HL-60 (cell line): Measurements from ENCODE around the gene ELOF1.
A peak's percentile ranks its signal among the peaks of the same experiment; 100 is the strongest.

Experiments
- DNase-seq, 2 experiments: peaks; one replicate each; pipeline ENCODE4 v3.0.0-alpha.2; 2010 to 2020; ENCODE audit warnings: low read depth in 1 of 2, low spot score in 1 of 2
- H3K27ac ChIP-seq: fragments of 250-450 bp; sonication (Bioruptor Pico); replicated peaks from 2 replicates; pipeline ENCODE4 v1.5.1; 2020; ENCODE audit warnings: mild to moderate bottlenecking, moderate library complexity
- H3K27me3 ChIP-seq: fragments of 250-450 bp; sonication (Bioruptor Pico); 2 replicates; pipeline ENCODE4 v1.5.1; 2021; ENCODE audit warnings: mild to moderate bottlenecking, moderate library complexity; ENCODE audit not compliant: insufficient read depth, poor library complexity, severe bottlenecking
- H3K4me3 ChIP-seq: replicated peaks from 2 replicates; pipeline ENCODE4 v1.5.1; 2011; ENCODE audit warnings: mild to moderate bottlenecking, control low read depth, low read length; ENCODE audit not compliant: insufficient read depth
- GABPA ChIP-seq: IDR thresholded peaks from 2 replicates; pipeline ENCODE4 v1.6.1; 2012; ENCODE audit warnings: low read depth
- POLR2AphosphoS5 ChIP-seq: IDR thresholded peaks from 2 replicates; pipeline ENCODE4 v1.6.1; 2012; ENCODE audit warnings: low read depth
- SPI1 ChIP-seq: IDR thresholded peaks from 2 replicates; pipeline ENCODE4 v1.6.1; 2012; ENCODE audit warnings: low read depth, mild to moderate bottlenecking, borderline replicate concordance
- TF ChIP-seq, protein P1 (sequence below): IDR thresholded peaks from one replicate; pipeline ENCODE4 v1.5.1; 2011; ENCODE audit warnings: low read length, control low read depth, inconsistent platforms; ENCODE audit not compliant: insufficient read depth
- TF ChIP-seq, protein P2 (sequence below): IDR thresholded peaks from 2 replicates; pipeline ENCODE4 v1.6.1; 2012; ENCODE audit warnings: low read depth; ENCODE audit not compliant: insufficient replicate concordance

ELOF1 gene

DNA sequence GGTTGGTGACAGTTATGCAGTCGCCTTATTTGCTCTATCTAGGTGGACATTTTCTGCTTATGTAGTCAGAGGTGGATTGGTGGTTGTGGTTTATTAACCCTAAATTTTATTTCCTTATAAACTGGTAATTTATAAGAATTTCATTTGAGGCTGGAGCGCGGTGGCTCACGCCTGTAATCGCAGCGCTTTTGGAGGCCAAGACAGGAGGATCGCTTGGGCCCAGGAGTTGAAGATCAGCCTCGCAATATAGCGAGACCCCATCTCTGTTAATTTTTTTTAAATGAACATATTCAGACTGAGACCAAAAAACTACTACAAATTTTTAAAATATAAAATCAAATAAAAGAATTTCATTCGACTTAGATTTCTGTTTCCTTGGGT, 39.1 kb upstream of the ELOF1 start:
- H3K27ac ChIP-seq = peak overlapping the region; percentile 98

DNA sequence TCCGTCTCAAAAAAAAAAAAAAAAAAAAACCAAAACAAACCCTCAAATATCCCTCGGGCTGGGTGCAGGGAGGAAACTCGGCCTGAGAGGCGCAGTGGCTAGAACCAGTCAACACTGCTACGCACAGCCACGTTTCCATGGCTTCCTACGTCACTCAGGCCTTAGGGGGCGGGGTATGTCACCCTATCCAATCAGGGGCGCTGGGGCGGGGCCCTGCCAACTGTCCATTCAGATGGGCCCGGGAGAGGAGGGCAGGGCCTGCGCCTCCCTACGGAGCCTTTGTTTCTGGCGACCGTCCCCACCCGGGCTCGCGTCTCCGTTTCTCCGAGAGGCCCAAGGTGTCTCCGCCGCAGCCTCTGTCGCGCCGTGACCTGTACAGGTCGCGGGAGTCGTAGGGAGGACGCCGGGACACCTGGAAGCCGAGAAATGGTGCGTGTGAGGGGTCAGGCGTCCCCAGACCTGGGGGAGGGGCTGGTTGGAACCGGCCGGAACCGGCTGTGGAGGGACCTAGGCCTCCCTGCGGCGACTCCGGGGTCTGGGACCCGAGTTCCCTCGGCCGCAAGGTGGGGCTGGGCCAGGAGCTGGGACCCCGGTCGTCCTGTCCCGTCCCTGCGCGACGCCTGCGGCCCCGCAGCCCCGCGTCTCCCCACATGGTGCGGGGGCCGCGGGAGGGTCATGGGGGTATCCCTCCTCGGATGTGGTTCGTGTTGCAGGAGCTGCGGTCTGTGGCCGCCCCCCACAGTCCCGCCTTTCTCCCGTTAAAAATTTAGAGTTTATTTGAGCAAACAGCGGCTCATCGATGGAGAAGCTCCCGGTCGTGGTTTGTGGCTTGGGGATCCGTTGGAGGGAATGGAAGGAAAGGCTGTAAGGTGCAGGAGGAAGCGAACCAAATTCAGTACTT, 38.4 kb upstream of the ELOF1 start, which contains the start of gene ZNF627:
Gene ZNF627 (plus strand): TSS at position 282 of the 901 bp plus-strand sequence. CDS start 145 bp downstream, at position 427.
- peak; percentile 94 for TF ChIP-seq POLR2AphosphoS5
- TF ChIP-seq, protein P1, sequence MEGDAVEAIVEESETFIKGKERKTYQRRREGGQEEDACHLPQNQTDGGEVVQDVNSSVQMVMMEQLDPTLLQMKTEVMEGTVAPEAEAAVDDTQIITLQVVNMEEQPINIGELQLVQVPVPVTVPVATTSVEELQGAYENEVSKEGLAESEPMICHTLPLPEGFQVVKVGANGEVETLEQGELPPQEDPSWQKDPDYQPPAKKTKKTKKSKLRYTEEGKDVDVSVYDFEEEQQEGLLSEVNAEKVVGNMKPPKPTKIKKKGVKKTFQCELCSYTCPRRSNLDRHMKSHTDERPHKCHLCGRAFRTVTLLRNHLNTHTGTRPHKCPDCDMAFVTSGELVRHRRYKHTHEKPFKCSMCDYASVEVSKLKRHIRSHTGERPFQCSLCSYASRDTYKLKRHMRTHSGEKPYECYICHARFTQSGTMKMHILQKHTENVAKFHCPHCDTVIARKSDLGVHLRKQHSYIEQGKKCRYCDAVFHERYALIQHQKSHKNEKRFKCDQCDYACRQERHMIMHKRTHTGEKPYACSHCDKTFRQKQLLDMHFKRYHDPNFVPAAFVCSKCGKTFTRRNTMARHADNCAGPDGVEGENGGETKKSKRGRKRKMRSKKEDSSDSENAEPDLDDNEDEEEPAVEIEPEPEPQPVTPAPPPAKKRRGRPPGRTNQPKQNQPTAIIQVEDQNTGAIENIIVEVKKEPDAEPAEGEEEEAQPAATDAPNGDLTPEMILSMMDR = no peak
- peak; percentile 98 to 100 for DNase-seq

More for the DNA sequence above, 39.1 kb upstream of the ELOF1 start:
- DNase-seq = no peak
- Histone ChIP-seq H3K4me3 (peak overlapping the region; percentile 83), H3K27me3 (no peaks in the 10 kb centered on the region)
- TF ChIP-seq POLR2AphosphoS5 (no peak), GABPA (no peak), SPI1 (no peak)
- TF ChIP-seq, protein P1 = no peak
- TF ChIP-seq, protein P2, sequence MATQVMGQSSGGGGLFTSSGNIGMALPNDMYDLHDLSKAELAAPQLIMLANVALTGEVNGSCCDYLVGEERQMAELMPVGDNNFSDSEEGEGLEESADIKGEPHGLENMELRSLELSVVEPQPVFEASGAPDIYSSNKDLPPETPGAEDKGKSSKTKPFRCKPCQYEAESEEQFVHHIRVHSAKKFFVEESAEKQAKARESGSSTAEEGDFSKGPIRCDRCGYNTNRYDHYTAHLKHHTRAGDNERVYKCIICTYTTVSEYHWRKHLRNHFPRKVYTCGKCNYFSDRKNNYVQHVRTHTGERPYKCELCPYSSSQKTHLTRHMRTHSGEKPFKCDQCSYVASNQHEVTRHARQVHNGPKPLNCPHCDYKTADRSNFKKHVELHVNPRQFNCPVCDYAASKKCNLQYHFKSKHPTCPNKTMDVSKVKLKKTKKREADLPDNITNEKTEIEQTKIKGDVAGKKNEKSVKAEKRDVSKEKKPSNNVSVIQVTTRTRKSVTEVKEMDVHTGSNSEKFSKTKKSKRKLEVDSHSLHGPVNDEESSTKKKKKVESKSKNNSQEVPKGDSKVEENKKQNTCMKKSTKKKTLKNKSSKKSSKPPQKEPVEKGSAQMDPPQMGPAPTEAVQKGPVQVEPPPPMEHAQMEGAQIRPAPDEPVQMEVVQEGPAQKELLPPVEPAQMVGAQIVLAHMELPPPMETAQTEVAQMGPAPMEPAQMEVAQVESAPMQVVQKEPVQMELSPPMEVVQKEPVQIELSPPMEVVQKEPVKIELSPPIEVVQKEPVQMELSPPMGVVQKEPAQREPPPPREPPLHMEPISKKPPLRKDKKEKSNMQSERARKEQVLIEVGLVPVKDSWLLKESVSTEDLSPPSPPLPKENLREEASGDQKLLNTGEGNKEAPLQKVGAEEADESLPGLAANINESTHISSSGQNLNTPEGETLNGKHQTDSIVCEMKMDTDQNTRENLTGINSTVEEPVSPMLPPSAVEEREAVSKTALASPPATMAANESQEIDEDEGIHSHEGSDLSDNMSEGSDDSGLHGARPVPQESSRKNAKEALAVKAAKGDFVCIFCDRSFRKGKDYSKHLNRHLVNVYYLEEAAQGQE = no peak

DNA sequence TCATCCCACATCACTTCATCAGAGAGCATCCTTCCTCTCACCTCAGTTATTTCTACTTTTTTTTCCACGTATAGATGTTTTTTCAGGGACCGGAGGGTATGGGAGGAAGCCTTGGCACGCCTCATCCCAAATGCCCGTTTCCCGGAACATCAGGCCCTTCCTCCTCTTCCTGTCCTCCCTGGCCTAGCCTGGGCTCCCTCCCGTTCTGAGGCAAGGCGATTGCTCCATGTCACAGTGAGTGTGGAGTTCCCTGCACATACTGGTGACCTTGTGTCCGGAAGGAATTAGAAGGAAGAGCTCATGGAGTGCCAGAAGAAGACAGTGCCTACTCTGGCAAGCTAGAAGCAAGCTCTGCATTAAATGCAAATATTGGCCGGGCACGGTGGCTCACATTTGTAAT, 37.1 kb upstream of the ELOF1 start:
- TF ChIP-seq GABPA (no peak), POLR2AphosphoS5 (no peak), SPI1 (no peak)
- TF ChIP-seq, protein P1 = no peak
- TF ChIP-seq, protein P2 = no peak

More for the DNA sequence above, 38.4 kb upstream of the ELOF1 start, which contains the start of gene ZNF627:
- peak within 1 kb of the TSS; percentile 98 for H3K27ac ChIP-seq
- H3K4me3 ChIP-seq = peak within 1 kb of the TSS; percentile 83
- no peaks in the 10 kb centered on the region for H3K27me3 ChIP-seq

More for the DNA sequence above, 37.1 kb upstream of the ELOF1 start:
- Histone ChIP-seq H3K4me3 (no peak overlapping the region), H3K27ac (no peak overlapping the region), H3K27me3 (no peaks in the 10 kb centered on the region)
- DNase-seq = no peak
